Measurements from ENCODE around the gene ZNF324. TPM values are rescaled to one million over a fixed set of nuclear protein-coding genes. Genes with fewer than 3 reads are reported as not detected.
A peak's percentile ranks its signal among the peaks of the same experiment; 100 is the strongest.

ZNF324 gene
- total RNA-seq, 1 donor from 2014 or later = 13.1 TPM

GRCh38 chr19:58492265-58492664 is 25.4 kb downstream of the ZNF324 start:
- POLR2A ChIA-PET = no interaction called here
- H3K27ac Mint-ChIP-seq = no peak overlapping the region

GRCh38 chr19:58497634-58498170 is 30.8 kb downstream of the ZNF324 start:
- ChIA-PET POLR2A (no interaction called here), CTCF (no interaction called here)
- Mint-ChIP-seq H3K27me3 (no peaks in the 10 kb centered on the region), H3K4me3 (peak overlapping the region; percentile 35), H3K36me3 (ENCODE audit: low read depth) (peaks cover 2% of the 10 kb centered on the region), H3K4me1 (peaks cover 24% of the 10 kb centered on the region), H3K9me3 (peaks cover 8% of the 10 kb centered on the region), H3K27ac (no peak overlapping the region)
- ATAC-seq (ENCODE audit: low read depth) = no peak
- no peak for DNase-seq
- intact Hi-C loops (cut with micrococcal nuclease) = no loop called here
- TF ChIP-seq CTCF (IDR thresholded peaks at IDR 0.05) = no peak

More at GRCh38 chr19:58492265-58492664, 25.4 kb downstream of the ZNF324 start:
- Mint-ChIP-seq H3K4me3 (no peak overlapping the region), H3K9me3 (no peaks in the 10 kb centered on the region), H3K27me3 (no peaks in the 10 kb centered on the region), H3K4me1 (no peaks in the 10 kb centered on the region), H3K36me3 (ENCODE audit: low read depth) (no peaks in the 10 kb centered on the region)
- ATAC-seq (ENCODE audit: low read depth) (no peak), DNase-seq (no peak)
- intact Hi-C loops (cut with micrococcal nuclease) = no loop called here
- CTCF ChIA-PET = no interaction called here
- TF ChIP-seq CTCF (IDR thresholded peaks at IDR 0.05) = no peak

- ATAC-seq (ENCODE audit: low read depth) (no peak), DNase-seq (no peak)
- peaks cover 8% of the 10 kb centered on the region for H3K9me3 Mint-ChIP-seq
- peak overlapping the region; percentile 90 for H3K27ac Mint-ChIP-seq
- intact Hi-C loops (cut with micrococcal nuclease) = loop anchor here (1.0 kb wide), 10 partner anchors 16 to 316 kb away; partner anchors contain the start of genes ZBTB45, ZNF132, ZNF324B and ZNF446
- peaks cover 2% of the 10 kb centered on the region for H3K36me3 Mint-ChIP-seq (ENCODE audit: low read depth)
- ChIA-PET CTCF (interaction anchor here (2.0 kb wide), 1 partner anchor 21 kb away, joined by 9 read pairs; the partner anchor contains the start of gene ZBTB45), POLR2A (interaction anchor here (1.1 to 2.9 kb wide), 6 partner anchors 21 to 113 kb away, joined by 3 to 42 read pairs (median 4); partner anchors contain the start of genes ZBTB45 and ZNF324B)
- peak overlapping the region; percentile 92 for H3K4me3 Mint-ChIP-seq
- H3K4me1 Mint-ChIP-seq = peaks cover 24% of the 10 kb centered on the region
- H3K27me3 Mint-ChIP-seq = no peaks in the 10 kb centered on the region
- TF ChIP-seq CTCF (IDR thresholded peaks at IDR 0.05) = no peak
Observed at GRCh38 chr19:58498316-58499020, 31.6 kb downstream of the ZNF324 start.

- CTCF ChIA-PET = interaction anchor here (2.0 to 2.8 kb wide), 2 partner anchors 15 to 21 kb away, joined by 9 to 10 read pairs; partner anchors contain the start of gene ZBTB45
- no peak for TF ChIP-seq CTCF (IDR thresholded peaks at IDR 0.05)
- DNase-seq (peak; percentile 89), ATAC-seq (ENCODE audit: low read depth) (peak; percentile 92)
- Mint-ChIP-seq H3K9me3 (peaks cover 8% of the 10 kb centered on the region), H3K36me3 (ENCODE audit: low read depth) (peaks cover 2% of the 10 kb centered on the region), H3K27me3 (no peaks in the 10 kb centered on the region), H3K4me1 (peaks cover 24% of the 10 kb centered on the region), H3K27ac (peak overlapping the region; percentile 90), H3K4me3 (peak overlapping the region; percentile 92)
- intact Hi-C loops (cut with micrococcal nuclease) = loop anchor here (1.0 kb wide), 10 partner anchors 15 to 317 kb away; partner anchors contain the start of genes ZBTB45, ZNF132, ZNF324B and ZNF446
- POLR2A ChIA-PET = interaction anchor here (0.6 to 2.9 kb wide), 19 partner anchors 10 to 790 kb away, joined by 3 to 42 read pairs (median 4); partner anchors contain the start of genes CHMP2A, TRIM28, ZBTB45 and ZNF132
Observed at GRCh38 chr19:58499021-58499927, 32.4 kb downstream of the ZNF324 start.

Measured in activated B cell treated with CpG ODN at 0.5 μM for 24 hours (primary cell).